GM19035 (cell line): ENCODE results near the gene ANGPTL4.
"Not testable (repeated sequence)": the region's sequence is repeated elsewhere in the genome, so short reads cannot be mapped to it uniquely, and the experiment has no call there.

ENCODE experiments used
- ATAC-seq: cut with Tn5 transposase; IDR thresholded peaks from one replicate; pipeline ENCODE4 v1.9.1; 2021; ENCODE audit not compliant: unreplicated experiment

The ANGPTL4 gene

GRCh38 chr19:8334458-8335342, 29.3 kb upstream of the ANGPTL4 start:
- no peak for ATAC-seq

GRCh38 chr19:8335343-8336071, 28.4 kb upstream of the ANGPTL4 start:
- no peak for ATAC-seq

GRCh38 chr19:8336072-8336569, 27.8 kb upstream of the ANGPTL4 start:
- ATAC-seq, result no peak

GRCh38 chr19:8336660-8337059, 27.3 kb upstream of the ANGPTL4 start:
- ATAC-seq, result no peak

- ATAC-seq, result no peak
Observed at GRCh38 chr19:8337728-8338127, 26.2 kb upstream of the ANGPTL4 start.

- no peak for ATAC-seq
Observed at GRCh38 chr19:8338835-8339234, 25.1 kb upstream of the ANGPTL4 start.

- no peak for ATAC-seq
Observed at GRCh38 chr19:8340341-8341096, 23.4 kb upstream of the ANGPTL4 start.

GRCh38 chr19:8341504-8341903, 22.5 kb upstream of the ANGPTL4 start:
- not testable (repeated sequence) for ATAC-seq

- no peak for ATAC-seq
Observed at GRCh38 chr19:8342316-8342683, 21.7 kb upstream of the ANGPTL4 start.

- peak; percentile 94 for ATAC-seq
Observed at GRCh38 chr19:8342684-8343482, 21.1 kb upstream of the ANGPTL4 start, which contains the start of gene KANK3. Gene KANK3, minus strand, starts transcription at chr19:8343262. Its CDS starts 5,434 bp downstream, at chr19:8337828.

GRCh38 chr19:8343483-8343844, 20.5 kb upstream of the ANGPTL4 start:
- ATAC-seq, result no peak

GRCh38 chr19:8349629-8350372, 14.2 kb upstream of the ANGPTL4 start:
- not testable (repeated sequence) for ATAC-seq

- no peak for ATAC-seq
Observed at GRCh38 chr19:8352134-8352827, 11.7 kb upstream of the ANGPTL4 start.

- not testable (repeated sequence) for ATAC-seq
Observed at GRCh38 chr19:8352845-8353244, 11.1 kb upstream of the ANGPTL4 start.

GRCh38 chr19:8355631-8356402, 8.1 kb upstream of the ANGPTL4 start:
- no peak for ATAC-seq

GRCh38 chr19:8357007-8357521, 6.9 kb upstream of the ANGPTL4 start:
- no peak for ATAC-seq

GRCh38 chr19:8358948-8359347, 5.0 kb upstream of the ANGPTL4 start:
- ATAC-seq, result no peak

- ATAC-seq, result no peak
Observed at GRCh38 chr19:8360196-8360595, 3.8 kb upstream of the ANGPTL4 start.
